NCI-H2081 (cell line): Measurements from ENCODE around the gene CAMK1.
A peak's percentile ranks its signal among the peaks of the same experiment; 100 is the strongest.

Experiments
- DNase-seq, 2 experiments: peaks; one replicate each; lab custom pipeline; 2025; lab: John Stamatoyannopoulos, UW

The CAMK1 gene

DNA sequence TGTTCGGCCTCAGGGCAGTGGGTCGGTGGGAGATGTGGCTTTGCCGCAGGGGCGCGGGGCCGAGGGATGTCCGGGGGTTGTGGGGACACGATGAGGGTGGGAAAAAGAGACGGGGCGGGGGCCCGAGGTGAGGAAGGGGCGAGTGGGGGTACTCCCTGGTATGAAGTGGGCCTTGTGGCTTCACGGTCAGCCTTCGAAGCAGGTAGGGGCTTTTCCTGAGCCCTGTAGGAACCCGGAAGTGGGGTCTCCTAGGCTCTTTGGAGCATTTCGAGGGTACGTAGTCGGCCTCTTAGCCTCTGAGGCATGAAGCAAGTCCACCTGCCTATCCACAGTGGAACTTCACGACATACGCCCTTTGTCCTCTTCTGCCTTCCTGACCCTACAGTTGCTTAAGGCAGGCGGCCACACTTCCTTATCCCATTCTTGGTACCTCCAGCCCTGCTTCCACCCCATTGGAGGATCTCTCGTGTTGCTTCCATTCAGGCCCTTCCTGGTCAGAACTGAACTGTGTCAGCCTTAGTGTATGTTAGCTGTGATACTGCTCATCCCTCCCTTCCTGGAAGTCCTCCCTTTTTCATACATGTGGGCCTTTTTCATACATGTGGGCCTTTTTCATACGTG lies 23.5 kb upstream of the CAMK1 start:
- DNase-seq: no peak

DNA sequence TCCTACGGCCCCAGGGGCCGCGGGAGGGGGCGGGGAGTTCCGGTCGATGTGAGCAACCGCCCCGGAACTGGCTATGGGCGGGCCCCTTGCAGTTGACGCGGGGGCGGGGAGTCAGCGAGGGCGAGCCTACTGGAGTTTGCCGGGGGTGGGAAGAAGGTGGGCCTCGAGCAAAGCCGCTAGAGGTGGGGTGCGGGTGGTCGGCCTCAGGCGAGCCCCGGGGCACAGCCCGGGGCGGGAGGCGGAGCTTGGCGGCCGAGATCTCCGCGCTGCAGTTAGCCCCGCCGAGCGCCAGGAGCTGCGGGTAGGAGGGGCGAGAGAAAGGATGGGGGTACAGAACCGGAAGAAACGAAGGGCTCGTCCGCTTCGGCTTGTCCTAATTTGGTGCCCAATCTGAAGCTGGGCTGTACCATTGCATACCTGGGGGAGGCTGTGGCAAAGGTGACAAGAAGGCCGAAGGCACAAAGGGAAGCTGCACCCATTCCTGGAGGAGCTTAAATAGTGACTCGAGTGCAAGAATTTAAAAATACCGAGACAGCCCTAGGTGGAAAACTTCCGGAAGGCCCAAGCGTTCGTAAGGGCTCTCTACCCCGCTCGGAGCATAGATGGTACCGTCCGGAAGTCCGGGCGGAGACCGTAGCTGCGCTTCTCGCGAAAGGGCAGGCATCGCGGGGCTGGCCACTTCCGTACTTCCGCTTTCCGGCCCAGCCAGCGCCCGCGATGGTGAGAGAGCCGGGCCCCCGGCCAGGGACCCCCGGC lies 22.8 kb upstream of the CAMK1 start, which contains the start of the genes ARPC4 and TADA3:
Gene ARPC4, plus strand, starts transcription at position 678 of the 756 bp plus-strand sequence. Its CDS starts 40 bp downstream, at position 718.
Gene TADA3, minus strand, starts transcription at position 69 of the 756 bp plus-strand sequence. CDS start 1,007 bp downstream, outside the sequence.
- DNase-seq: peak; percentile 80 to 90

DNA sequence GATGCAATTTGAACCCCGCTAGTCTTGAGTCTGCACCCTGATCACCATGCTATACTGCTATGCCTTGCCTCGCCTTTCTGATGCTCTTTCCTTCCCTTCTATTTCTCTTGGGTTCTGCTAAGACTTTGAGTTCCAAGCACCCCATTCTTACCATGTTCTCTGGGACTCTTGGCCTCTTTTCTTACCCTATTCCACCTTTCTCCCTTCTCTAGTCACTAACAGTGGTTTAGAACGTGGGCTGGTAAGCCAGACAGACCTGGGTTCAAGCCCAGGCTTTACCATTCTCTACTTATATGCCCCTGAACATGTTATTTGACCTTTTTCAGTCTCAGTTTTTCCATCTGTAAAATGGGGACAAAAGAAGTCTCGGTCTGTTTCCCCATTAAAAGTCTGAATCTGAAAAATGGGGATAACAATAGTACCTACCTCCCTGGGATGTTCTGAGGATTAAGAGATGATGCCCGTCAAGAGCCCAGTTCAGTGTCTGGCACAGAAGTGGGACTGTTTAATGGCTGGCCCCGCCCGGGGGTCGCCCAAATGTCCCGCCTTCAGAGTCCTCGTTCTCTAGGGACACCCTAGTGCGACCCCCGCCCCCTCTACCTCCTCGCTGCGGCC lies 22.1 kb upstream of the CAMK1 start:
- DNase-seq: no peak

DNA sequence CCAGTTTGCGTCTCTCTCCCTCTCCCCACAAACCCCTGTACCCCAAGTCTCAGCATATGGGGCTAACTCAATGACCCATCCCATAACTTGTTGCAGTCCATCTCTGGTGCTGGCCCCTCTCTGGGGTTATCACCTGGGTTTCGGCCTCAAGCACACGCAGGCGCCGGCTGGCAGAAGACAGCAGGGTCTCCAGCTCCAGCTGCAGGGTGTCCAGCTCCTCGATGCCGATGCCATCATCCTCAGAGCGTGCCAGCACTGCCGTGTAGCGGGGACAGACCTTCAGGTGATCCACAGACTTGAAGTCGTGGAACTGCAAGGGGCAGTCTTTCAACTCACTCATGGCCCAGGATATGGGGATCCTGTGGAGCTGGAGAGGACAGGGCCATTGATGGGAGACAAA lies 21.4 kb upstream of the CAMK1 start:
- no peak for DNase-seq

DNA sequence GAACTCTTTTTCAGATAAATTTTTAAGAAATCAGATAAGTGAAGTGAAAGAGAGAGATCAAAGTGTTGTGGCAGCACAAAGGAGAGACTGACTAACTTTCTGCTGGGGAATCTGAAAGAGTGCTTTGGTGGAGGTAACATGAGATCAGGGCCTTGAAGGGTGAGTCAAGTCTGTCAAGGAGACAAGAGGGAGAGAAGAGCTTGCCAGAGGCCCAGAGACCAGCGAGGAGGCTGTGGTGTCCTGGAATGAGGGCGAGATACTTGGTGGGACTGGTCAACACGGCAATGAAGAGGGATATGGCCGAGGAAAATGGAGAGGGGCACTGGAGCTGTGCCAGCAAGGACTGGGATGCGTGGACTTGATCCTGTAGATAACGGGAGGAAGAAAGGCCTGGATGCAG lies 18.0 kb upstream of the CAMK1 start:
- DNase-seq: no peak

DNA sequence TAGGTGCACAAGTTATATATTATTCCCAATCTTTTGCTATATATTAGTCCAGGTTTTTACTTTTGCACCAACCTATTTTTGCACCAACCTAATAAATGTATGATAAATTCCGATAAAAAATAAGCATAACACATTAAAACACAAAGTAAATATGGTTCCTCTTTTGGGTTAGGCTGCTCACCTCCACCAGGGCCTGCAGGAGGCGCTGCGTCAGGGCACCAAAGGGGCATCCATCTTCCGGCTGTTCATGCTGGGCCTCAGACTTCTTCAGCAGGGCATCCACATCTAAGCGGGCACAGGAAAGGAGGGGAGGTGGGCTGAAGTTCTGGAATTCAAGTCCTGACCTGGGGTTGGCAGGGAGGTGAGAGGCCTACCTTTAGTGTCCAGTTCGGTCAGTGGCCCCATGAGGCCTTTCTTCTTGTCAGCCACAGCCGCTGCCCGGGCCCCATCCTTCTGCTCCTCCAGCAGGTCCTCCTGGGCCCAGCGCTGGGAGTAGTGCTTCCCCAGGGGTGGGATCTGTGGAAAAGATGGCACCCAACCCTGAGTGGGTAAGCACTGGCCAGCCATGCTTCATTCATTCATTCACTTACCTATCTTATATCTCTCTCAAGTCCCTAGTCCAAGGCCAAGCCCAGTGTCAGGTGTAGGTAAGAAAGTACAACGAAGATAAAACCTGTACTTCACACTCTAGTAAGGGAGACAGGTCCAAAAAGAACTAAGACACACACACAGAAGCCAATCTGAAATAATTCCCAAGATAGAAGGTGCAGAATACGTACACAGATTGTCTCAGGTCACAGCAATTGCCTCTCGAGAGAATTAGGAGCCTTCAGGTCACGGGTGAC lies 17.3 kb upstream of the CAMK1 start:
- no peak for DNase-seq

DNA sequence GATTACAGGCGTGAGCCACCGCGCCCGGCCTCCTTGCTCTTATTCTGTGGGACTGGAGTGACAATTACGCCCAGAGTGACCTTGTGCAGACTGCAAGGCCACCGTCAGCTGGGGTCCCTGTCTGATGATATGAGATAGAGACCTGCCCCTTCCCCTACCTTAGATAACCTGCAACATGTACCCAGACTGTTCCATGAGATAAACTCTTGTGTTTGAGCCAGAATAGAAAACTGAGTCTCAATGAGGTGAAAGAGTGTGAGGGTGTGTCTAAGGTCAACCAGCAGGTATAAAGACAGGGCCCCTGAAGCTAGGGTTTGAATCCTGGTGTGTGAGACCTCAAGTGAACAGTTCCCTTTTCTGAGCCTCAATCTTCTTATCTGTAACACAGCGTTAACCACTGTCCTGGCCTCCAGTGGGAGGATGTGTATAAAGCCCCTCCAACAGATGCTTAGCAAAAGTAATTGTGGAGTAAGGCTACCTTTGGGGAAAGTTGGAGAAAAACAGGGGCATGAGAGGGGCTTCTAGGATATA lies 16.5 kb upstream of the CAMK1 start:
- DNase-seq: no peak

DNA sequence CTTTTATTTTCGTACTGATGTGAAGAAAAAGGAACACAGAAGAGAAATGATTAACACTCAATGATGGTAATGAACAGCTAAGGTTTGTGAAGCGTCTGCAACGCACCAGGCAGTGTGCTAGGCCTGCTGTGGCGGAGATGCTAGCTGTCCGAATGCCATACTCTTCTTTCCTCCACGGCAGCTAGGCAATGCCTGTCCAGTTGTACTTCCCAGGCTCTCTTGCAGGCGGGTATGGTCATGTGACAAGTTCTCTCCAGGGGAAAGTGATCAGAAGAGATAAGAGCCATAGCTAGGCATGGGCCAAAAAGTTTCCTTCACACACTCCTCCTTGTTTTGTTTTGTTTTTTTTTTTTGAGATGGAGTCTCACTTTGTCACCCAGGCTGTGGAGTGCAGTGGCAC lies 15.9 kb upstream of the CAMK1 start:
- DNase-seq: no peak

DNA sequence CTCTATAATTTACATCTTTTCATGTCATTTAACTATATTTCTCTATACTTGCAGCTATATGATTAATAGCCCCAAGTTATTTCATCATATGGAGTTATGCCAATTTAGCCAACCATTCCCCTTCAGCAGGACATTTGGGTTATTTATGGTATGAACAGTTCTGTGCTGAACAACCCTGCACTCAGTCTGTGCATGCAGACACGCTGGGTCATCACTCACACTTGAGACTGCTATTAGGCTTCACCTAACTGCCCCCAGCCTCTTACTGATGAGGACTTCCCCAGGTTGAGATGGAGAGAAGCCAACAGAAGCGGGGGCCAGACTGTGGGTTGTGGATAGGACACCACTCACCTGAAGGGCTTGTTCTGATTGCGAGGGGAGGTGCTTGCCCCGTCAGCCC lies 15.2 kb upstream of the CAMK1 start:
- no peak for DNase-seq

DNA sequence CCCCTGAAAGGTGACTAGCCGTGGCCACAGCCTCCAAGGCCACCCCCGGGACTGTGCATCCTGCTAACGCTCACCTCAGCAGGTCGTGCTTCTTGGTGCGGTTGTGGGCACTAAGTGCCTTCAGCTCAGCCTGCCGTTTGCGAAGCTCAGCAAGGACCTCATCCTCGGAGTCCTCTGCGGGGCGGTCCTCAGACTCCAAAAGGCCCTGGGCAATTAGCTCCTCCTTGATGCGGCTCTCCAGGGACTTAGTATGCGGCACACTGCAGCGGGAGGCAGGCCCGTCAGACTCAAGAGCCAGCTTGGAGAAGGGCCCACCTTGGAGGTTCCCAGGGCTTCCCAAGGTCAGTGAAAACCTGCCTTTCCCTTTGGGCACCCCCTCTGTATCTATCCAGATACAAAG lies 14.2 kb upstream of the CAMK1 start:
- no peak for DNase-seq

DNA sequence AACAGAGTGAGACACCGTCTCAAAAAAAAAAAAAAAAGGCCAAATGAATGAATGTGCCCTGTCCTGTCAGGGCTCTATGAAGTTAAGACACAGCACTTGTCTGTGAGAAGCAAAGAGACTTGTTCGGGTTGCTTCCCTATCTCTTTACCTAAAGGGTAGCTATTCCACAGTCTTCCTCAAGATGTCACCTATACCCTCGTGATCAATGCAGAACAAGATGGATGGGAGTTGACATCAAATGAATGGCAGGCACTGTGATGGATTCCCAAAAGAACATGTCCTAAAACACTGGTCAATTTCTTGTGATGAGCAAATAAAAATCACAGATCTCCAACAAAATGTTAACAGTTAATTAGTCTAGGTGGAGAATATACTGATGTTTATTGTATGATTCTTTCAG lies 13.0 kb upstream of the CAMK1 start:
- no peak for DNase-seq

DNA sequence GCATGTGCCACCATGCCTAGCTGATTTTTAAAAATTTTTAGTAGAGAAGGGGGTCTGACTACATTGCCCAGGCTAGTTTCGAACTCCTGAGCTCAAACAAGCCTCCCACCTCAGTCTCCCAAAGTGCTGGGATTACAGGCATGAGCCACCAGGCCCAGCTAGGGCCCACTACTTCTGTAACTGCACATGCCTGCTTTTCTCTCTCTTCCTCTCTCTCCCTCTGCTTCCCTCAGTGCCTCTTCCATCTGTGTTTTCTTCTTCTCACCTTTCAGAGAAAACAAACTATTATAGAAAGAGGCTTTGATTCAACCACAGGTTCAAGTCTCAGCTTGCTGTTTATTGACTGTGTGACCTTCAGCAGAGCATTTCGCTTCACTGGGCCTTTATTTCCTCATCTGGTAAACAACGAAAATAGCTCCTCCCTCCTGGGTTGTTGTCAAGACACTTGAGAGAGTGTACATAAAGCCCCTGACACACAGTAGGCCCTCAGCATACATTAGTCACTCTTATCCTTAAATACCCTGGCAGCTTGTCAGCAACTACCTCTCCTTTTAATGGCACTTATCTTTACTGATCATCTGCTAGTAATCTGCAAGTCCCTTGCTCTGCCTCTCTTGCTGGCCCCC lies 12.3 kb upstream of the CAMK1 start:
- DNase-seq: no peak

DNA sequence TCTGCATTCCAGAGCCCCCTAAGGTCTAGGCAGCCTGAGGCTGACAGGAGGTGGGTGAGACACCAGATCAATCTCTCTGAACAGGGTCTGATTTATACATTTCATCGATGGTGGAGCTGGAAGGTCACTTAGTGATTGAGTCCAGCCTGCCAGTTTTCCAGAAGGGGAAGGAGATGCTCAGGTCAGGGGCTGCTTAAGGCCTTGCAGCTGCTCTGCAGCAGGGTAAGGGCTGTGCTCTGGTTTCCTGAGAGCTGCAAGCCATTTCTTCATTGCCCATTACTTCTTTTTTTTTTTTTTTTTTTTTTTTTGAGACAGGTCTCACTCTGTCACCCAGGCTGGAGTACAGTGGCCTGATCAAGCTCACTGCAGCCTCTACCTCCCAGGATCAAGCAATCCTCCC lies 11.8 kb upstream of the CAMK1 start:
- no peak for DNase-seq

DNA sequence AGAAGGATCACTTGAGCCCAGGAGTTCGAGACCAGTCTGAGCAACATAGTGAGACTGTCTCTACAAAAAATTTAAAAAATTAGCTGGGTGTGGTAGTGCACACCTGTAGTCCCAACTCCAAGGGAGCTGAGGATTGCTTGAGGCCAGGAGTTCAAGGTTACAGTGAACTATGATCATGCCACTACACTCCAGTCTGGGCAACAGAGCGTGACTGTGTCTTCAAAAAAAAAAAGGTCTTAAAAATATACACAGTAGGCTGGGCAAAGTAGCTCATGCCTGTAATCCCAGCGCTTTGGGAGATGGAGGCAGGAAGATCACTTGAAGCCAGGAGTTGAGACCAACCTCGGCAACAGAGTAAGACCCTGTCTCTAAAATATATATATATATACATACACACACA lies 11.2 kb upstream of the CAMK1 start:
- DNase-seq: no peak

DNA sequence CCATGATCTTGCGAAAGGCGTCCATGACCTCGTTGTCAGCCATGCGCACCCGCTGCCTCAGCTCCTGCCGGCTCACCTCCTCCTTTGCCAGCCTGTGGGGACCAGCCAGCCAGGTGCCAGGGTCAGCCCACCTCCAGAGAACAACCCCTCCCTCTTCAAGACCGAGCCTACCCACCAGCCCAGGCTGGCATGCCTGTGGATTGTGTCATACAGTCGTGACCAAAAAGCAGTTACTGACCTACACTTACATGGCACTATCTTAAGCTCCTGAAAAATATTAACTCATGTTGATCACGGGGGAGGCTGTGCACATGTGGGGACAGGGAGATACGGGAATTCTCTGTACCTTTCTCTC lies 10.7 kb upstream of the CAMK1 start:
- DNase-seq: no peak

DNA sequence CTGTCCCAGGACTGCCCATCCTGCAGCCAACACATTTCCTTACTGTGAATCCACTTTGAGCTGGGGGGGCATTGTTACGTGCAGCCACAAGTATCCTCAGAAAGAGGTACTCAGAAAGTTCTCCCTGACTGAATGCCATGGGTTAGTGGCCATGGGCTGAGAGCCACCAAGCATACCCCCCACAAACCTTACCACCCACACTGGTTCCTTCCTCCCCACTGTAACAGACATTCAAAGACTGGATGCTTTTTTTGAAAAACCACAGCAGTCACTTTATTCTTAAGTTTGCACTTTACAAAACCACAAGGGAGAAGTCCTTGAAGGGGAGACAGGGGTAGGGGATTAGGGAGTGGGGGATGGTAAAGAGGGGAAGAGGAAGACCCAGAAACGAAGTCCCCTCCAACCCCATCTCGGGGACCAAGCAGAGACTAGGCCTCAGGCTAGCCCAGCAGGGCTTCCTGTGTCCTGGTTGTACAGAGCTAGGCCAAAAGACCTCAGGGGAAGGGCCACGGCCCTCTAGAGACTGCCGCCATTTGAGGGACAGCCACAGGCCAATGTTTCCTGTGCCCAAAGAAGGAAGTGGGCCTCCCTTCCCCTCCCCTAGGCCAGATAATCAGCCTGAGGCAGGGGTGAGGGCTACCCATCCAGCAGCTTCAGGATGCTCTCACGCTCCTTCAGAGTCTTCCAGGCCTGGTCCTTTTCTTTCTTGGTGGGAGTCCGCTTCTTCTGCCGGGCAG lies 10.1 kb upstream of the CAMK1 start:
- no peak for DNase-seq

DNA sequence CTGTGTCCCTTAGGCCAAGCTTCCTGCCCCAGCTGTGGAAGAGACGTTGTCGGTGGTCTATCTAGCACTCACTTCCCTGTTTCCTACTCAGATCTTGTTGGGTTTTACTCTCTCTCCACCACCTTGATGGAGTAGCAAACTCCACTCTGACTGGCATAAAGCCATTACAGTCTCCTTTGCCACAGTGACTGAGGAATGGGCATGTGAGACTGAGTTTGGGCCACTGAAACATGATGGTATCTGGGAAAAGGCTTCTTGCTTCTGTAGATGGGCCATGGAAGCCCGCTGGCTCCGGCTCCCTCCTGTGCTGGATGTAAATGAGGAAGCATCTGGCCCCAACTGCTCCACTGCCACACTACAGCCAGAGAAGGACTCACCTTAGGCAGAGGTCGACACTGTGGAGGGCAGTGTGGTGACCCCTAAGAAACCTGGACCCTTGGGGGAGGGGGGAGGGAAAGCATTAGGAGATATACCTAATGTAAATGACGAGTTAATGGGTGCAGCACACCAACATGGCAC lies 9.4 kb upstream of the CAMK1 start:
- DNase-seq: no peak

DNA sequence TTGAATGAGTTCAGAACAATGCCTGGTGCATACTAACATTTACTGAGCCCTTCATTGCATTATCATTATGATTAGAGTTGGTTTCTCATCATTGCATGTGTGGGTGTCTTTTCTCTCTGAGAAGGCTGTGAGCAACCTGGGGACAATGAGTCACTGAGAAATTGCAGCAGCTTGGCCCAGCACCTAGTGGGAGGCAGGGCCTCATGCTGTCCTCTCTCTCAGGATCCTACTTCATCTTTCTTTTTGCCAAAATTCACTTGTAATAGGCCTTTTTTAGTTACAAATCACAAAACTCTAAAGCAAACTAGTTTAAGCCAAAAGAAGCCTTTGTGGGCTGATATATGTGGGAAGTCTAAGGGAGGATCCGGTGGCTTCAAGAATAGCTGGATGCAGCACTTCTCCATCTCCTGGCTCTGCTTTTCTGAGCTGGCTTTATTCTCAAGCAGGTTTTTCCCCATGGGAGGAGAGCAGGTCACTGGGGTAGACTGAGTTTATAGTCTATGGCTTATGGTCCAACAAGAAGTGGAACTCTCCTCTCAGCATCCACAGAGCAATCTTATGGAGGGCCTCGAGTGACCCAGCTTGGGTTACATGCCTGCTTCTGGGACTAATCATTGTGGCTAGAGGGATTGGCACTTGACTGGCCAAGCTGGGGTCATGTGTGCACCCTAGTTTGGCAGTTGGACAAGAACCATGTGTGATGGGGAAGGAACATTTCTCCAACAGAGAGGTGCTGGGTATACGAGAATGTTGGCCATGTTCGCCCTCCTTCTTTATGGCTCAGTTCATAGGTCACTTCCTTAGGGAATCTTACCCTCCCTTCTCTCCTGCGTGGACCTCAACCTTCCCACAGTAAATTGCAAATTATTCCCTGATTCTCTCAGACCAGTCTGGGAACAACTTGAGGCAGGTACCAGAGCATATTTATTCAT lies 8.7 kb upstream of the CAMK1 start:
- DNase-seq: no peak

DNA sequence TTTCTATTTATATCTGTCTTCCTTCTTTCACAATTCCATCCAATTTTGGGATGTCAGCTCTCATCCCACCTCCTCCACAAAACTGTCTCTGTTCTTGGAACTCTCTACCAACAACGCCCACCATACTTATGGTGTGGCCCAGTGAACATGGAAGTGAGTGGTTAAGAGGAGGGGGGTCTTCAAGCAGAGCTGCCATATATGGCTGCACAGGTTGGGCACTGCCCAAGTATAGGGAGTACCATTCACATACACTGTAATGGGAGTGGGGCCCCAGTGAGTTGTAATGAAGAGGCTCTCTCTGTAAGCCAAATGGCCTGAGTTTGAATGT lies 7.9 kb upstream of the CAMK1 start:
- no peak for DNase-seq
